Transverse colon (tissue), 4 donors: Measurements from ENCODE around the gene TPRX2.

Source experiments
- EP300 ChIP-seq: sonication (generic); formaldehyde crosslinking; IDR thresholded peaks from one replicate; pipeline ENCODE4 v1.6.1; 2017; ENCODE audit warnings: antibody characterized with exemption, low read depth
- POLR2A ChIP-seq: fragments of 450-650 bp; IDR thresholded peaks from one replicate; pipeline ENCODE4 v1.6.1; 2016; ENCODE audit warnings: antibody characterized with exemption, mild to moderate bottlenecking, moderate library complexity
- POLR2AphosphoS5 ChIP-seq, 3 donors: sonication (generic); formaldehyde crosslinking; IDR thresholded peaks; one replicate each; pipeline ENCODE4 v1.6.1; 2016; ENCODE audit warnings: antibody characterized with exemption in 3 of 3
- TF ChIP-seq, protein P1 (sequence below), 5 experiments: fragments of 200-600 bp in 3 of 5; fragments of 450-650 bp in 2 of 5; sonication (generic) in 3 of 5; IDR thresholded peaks; 1 replicate in 2 of 5; 2 replicates in 3 of 5; pipeline ENCODE4 v1.5.1; 2016 to 2017; ENCODE audit warnings: antibody characterized with exemption in 5 of 5, inconsistent platforms in 3 of 5, mild to moderate bottlenecking in 2 of 5, moderate library complexity in 1 of 5

DNA sequence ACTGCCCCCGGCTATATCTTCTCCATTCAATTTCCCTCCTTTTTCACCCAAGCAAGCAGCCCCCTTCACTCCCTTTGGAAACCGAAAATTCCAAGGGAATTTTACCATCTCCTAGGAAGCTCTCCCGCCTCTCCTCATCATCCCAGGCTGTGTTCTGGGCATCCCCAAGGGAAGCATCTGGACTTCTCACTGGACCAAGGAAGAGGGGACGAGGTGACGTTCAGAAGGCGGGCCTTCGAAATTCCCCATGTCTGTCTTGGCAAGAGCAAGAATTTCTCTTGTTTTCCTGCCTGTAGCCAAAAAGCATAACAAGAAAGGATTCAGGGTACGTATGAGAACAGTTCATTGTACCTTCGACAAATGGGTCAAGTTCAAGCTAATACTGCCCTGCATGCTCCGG lies 6.1 kb downstream of the TPRX2 start:
- TF ChIP-seq, protein P1, sequence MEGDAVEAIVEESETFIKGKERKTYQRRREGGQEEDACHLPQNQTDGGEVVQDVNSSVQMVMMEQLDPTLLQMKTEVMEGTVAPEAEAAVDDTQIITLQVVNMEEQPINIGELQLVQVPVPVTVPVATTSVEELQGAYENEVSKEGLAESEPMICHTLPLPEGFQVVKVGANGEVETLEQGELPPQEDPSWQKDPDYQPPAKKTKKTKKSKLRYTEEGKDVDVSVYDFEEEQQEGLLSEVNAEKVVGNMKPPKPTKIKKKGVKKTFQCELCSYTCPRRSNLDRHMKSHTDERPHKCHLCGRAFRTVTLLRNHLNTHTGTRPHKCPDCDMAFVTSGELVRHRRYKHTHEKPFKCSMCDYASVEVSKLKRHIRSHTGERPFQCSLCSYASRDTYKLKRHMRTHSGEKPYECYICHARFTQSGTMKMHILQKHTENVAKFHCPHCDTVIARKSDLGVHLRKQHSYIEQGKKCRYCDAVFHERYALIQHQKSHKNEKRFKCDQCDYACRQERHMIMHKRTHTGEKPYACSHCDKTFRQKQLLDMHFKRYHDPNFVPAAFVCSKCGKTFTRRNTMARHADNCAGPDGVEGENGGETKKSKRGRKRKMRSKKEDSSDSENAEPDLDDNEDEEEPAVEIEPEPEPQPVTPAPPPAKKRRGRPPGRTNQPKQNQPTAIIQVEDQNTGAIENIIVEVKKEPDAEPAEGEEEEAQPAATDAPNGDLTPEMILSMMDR (IDR thresholded peaks at IDR 0.05): no peak
- TF ChIP-seq POLR2A (no peak), POLR2AphosphoS5 (IDR thresholded peaks at IDR 0.05) (no peak), EP300 (no peak)
